Left lung (tissue), 10 donors: ENCODE measurements around the gene ALPL. TPM values are rescaled to one million over a fixed set of nuclear protein-coding genes. Genes with fewer than 3 reads are reported as not detected.

ENCODE experiments used
- ATAC-seq: fragments of 200-7000 bp; cut with Tn5 transposase; one replicate; pipeline ENCODE4 v1.9.1; 2020; ENCODE audit warnings: moderate library complexity
- DNase-seq, 4 donors: peaks; one replicate each; pipeline ENCODE4 v3.0.0-alpha.2; 2013 to 2020
- H3K27ac ChIP-seq, 2 donors: fragments of 200-600 bp; sonication (generic) in 1 of 2; one replicate each; pipeline versions ENCODE4 v1.5.0 to v1.8.0; 2020 to 2021
- H3K27me3 ChIP-seq, 2 donors: fragments of 200-600 bp; sonication (generic) in 1 of 2; one replicate each; pipeline versions ENCODE4 v1.5.0 to v1.8.0; 2020 to 2021
- H3K36me3 ChIP-seq, 2 donors: fragments of 200-600 bp; sonication (generic) in 1 of 2; one replicate each; pipeline versions ENCODE4 v1.5.0 to v1.8.0; 2020 to 2021
- H3K4me1 ChIP-seq, 2 donors: fragments of 200-600 bp; one replicate each; pipeline ENCODE4 v1.8.0; 2021
- H3K4me3 ChIP-seq, 2 donors: fragments of 200-600 bp; sonication (generic) in 1 of 2; one replicate each; pipeline versions ENCODE4 v1.5.0 to v1.8.0; 2020 to 2021; ENCODE audit warnings: mild to moderate bottlenecking in 1 of 2
- H3K9me3 ChIP-seq, 2 donors: fragments of 200-600 bp; sonication (generic) in 1 of 2; one replicate each; pipeline versions ENCODE4 v1.5.0 to v1.8.0; 2020 to 2021
- CTCF ChIP-seq, 2 donors: fragments of 200-600 bp; sonication (generic) in 1 of 2; IDR thresholded peaks; one replicate each; pipeline versions ENCODE4 v1.5.0 to v1.8.0; 2021; ENCODE audit warnings: antibody characterized with exemption in 2 of 2
- intact Hi-C, 2 donors: fragments of 100-400 bp; cut with DNase I; formaldehyde crosslinking; loops; one replicate each; pipeline versions ENCODE4 v1.11.2 to v1.14.2; 2022
- polyA plus RNA-seq, 6 donors: library from polyadenylated mRNA; unstranded; fragments of 120-200 nt; gene quantifications; one replicate each; pipeline ENCODE4 v1.2.1, GENCODE V29; 2013; ENCODE audit not compliant: insufficient read length in 6 of 6
- total RNA-seq, 2 donors: library from RNA; stranded (reverse); fragmentation: NEBNext Ultra II Directional; extraction: Animal tissue kit (Norgen Biotek cat#: 25700); gene quantifications; one replicate each; pipeline ENCODE4 v1.2.1, GENCODE V29; 2021
- donor health status: DM: no; HTN: yes; CAD: no.
- donor health status: DM: no; HTN: no; CAD: no.

The ALPL gene
- total and polyA plus RNA-seq, 8 donors, result 1.0 to 198 (median 1.5) TPM

GRCh38 chr1:21594501-21594900, 85.3 kb downstream of the ALPL start:
- DNase-seq, result no peak
- Histone ChIP-seq H3K27me3 (peaks cover 0 to 55% of the 10 kb centered on the region in 2 donors), H3K36me3 (no peaks in the 10 kb centered on the region), H3K4me3 (no peak overlapping the region), H3K4me1 (peaks cover 0 to 13% of the 10 kb centered on the region in 2 donors), H3K27ac (no peak overlapping the region), H3K9me3 (no peaks in the 10 kb centered on the region)
- TF ChIP-seq CTCF (IDR thresholded peaks at IDR 0.05), result no peak
- no peak for ATAC-seq
- intact Hi-C loops, result loop anchor here in 1 of 2 donors (10.0 kb wide), 1 partner anchor 90 kb away; the partner anchor contains the start of gene ALPL

GRCh38 chr1:21594935-21595897, 86.0 kb downstream of the ALPL start:
- DNase-seq (peak in 2 of 4 donors; percentile 67 to 94), ATAC-seq (peak; percentile 48)
- peak; percentile 49 to 77 for TF ChIP-seq CTCF (IDR thresholded peaks at IDR 0.05)
- Histone ChIP-seq H3K4me3 (no peak overlapping the region), H3K27me3 (peaks cover 0 to 48% of the 10 kb centered on the region in 2 donors), H3K27ac (no peak overlapping the region), H3K4me1 (peaks cover 0 to 9% of the 10 kb centered on the region in 2 donors), H3K36me3 (no peaks in the 10 kb centered on the region), H3K9me3 (no peaks in the 10 kb centered on the region)
- intact Hi-C loops, result loop anchor here in 1 of 2 donors (10.0 kb wide), 1 partner anchor 90 kb away; the partner anchor contains the start of gene ALPL

GRCh38 chr1:21596174-21596573, 87.0 kb downstream of the ALPL start:
- Histone ChIP-seq H3K27me3 (peaks cover 0 to 43% of the 10 kb centered on the region in 2 donors), H3K9me3 (no peaks in the 10 kb centered on the region), H3K4me1 (no peaks in the 10 kb centered on the region), H3K4me3 (no peak overlapping the region), H3K27ac (no peak overlapping the region), H3K36me3 (no peaks in the 10 kb centered on the region)
- ATAC-seq (no peak), DNase-seq (no peak)
- intact Hi-C loops, result loop anchor here in 1 of 2 donors (10.0 kb wide), 1 partner anchor 91 kb away; the partner anchor contains the start of gene ALPL
- no peak for TF ChIP-seq CTCF (IDR thresholded peaks at IDR 0.05)

GRCh38 chr1:21596628-21597027, 87.4 kb downstream of the ALPL start:
- ATAC-seq, result no peak

More at GRCh38 chr1:21596628-21597027, 87.4 kb downstream of the ALPL start:
- Histone ChIP-seq H3K4me3 (no peak overlapping the region), H3K4me1 (no peaks in the 10 kb centered on the region), H3K9me3 (no peaks in the 10 kb centered on the region), H3K36me3 (no peaks in the 10 kb centered on the region), H3K27me3 (peaks cover 0 to 43% of the 10 kb centered on the region in 2 donors), H3K27ac (no peak overlapping the region)
- DNase-seq, result no peak
- intact Hi-C loops, result loop anchor here in 1 of 2 donors (10.0 kb wide), 1 partner anchor 92 kb away; the partner anchor contains the start of gene ALPL
- TF ChIP-seq CTCF (IDR thresholded peaks at IDR 0.05), result no peak
